ENCODE measurements around the gene NIP7. TPM values are rescaled to one million over a fixed set of nuclear protein-coding genes. Genes with fewer than 3 reads are reported as not detected.

The NIP7 gene
- total RNA-seq, 4 donors from 2014 or later = 1.8 to 17.3 (median 8.9) TPM

DNA sequence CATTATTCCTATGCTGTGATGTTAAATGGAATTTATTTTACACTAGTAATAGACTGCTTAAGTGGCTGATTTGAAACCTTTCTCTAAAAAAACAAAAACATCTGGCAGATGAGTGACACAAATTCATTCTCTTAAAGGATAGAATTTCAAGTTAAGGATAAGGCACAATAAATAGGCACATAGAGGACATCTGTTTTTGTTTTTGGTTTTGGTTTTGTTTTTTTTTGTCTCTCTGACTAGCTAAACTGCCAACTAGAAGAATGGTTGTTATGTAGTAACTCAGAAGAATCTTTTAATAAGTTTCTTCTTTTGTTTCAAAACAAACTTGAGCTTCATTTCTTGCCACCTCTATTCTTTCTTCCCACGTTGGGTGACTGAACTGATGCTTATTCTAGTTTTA is 33.5 kb upstream of the NIP7 start:
- Histone ChIP-seq H3K27me3 (no peaks in the 10 kb centered on the region), H3K36me3 (peaks cover 0 to 9% (median under 1%) of the 10 kb centered on the region in 4 donors), H3K4me1 (peaks cover 0 to 6% (median 3%) of the 10 kb centered on the region in 4 donors), H3K27ac (no peak overlapping the region), H3K4me3 (no peak overlapping the region), H3K9me3 (no peaks in the 10 kb centered on the region)
- intact Hi-C loops (cut with DNase I; ENCODE audit: low total_unique reads) (no loop called here), in situ Hi-C loops (cut with MboI; ENCODE audit: low pct_ligation_motif_present in 1 of 4, low pct_unique_long_range_greater_than_20kb in 1 of 4, low sequenced_read_pairs in 3 of 4) (no loop called here)
- 70 to 91% methylated on average over 1 of the region's 1 CpG for WGBS, 2 donors (ENCODE audit: low coverage in 1 of 2)
- TF ChIP-seq, protein P1, sequence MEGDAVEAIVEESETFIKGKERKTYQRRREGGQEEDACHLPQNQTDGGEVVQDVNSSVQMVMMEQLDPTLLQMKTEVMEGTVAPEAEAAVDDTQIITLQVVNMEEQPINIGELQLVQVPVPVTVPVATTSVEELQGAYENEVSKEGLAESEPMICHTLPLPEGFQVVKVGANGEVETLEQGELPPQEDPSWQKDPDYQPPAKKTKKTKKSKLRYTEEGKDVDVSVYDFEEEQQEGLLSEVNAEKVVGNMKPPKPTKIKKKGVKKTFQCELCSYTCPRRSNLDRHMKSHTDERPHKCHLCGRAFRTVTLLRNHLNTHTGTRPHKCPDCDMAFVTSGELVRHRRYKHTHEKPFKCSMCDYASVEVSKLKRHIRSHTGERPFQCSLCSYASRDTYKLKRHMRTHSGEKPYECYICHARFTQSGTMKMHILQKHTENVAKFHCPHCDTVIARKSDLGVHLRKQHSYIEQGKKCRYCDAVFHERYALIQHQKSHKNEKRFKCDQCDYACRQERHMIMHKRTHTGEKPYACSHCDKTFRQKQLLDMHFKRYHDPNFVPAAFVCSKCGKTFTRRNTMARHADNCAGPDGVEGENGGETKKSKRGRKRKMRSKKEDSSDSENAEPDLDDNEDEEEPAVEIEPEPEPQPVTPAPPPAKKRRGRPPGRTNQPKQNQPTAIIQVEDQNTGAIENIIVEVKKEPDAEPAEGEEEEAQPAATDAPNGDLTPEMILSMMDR (IDR thresholded peaks at IDR 0.05) = no peak
- TF ChIP-seq POLR2A (IDR thresholded peaks at IDR 0.05) (no peak), EP300 (IDR thresholded peaks at IDR 0.05; ENCODE audit: low read depth) (no peak), POLR2AphosphoS5 (IDR thresholded peaks at IDR 0.05) (no peak)
- DNase-seq = no peak

DNA sequence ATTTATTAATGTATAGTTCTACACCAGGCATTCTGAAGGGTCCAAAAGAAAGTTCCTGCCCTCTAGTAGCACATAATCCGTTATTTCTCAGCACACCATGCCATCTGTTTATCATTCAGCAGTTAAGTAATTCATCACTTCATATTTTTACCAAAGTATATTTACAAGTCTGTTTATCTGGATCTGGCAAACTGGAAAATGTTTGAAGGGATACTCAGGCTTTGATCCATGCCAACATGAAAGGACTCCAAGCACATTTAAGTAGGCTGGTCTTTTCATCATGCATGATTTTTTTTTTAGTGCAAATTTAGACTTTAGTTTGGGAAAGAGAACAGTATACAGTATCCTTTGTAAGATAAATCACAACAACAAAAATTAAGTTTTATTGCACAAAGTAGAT is 32.5 kb upstream of the NIP7 start:
- WGBS, 2 donors (ENCODE audit: low coverage in 1 of 2) = 64 to 90% methylated on average over 1 of the region's 1 CpG
- Histone ChIP-seq H3K27ac (no peak overlapping the region), H3K4me1 (peaks cover 2 to 7% (median 5%) of the 10 kb centered on the region in 4 donors), H3K27me3 (no peaks in the 10 kb centered on the region), H3K4me3 (no peak overlapping the region), H3K36me3 (peaks cover 0 to 4% (median 0%) of the 10 kb centered on the region in 4 donors), H3K9me3 (no peaks in the 10 kb centered on the region)
- TF ChIP-seq POLR2A (IDR thresholded peaks at IDR 0.05) (no peak), POLR2AphosphoS5 (IDR thresholded peaks at IDR 0.05) (no peak), EP300 (IDR thresholded peaks at IDR 0.05; ENCODE audit: low read depth) (no peak)
- TF ChIP-seq, protein P1 (IDR thresholded peaks at IDR 0.05) = no peak
- DNase-seq = no peak
- intact Hi-C loops (cut with DNase I; ENCODE audit: low total_unique reads) = no loop called here
- in situ Hi-C loops (cut with MboI; ENCODE audit: low pct_ligation_motif_present in 1 of 4, low pct_unique_long_range_greater_than_20kb in 1 of 4, low sequenced_read_pairs in 3 of 4) = no loop called here

DNA sequence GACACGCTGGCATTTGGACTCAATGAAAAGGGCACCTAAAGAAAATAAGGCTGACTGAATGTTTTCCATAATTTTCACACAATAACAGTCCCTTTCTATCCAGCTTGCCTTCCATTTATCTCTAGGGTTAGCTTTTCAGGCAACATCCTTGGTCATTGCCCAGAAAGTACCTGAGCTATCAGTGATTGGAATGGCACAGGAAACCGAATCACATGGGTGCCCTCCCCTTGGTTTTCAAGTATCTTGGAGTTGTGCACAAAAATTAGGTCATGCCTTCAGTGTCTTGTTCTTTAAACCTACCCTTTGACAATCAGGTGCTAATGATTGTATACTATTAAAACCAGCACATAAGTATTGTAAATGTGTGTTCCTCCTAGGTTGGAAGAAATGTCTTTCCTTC is 31.7 kb upstream of the NIP7 start:
- Histone ChIP-seq H3K27ac (no peak overlapping the region), H3K27me3 (no peaks in the 10 kb centered on the region), H3K4me1 (peaks cover 10 to 15% (median 13%) of the 10 kb centered on the region in 4 donors), H3K4me3 (no peak overlapping the region), H3K9me3 (no peaks in the 10 kb centered on the region), H3K36me3 (peaks cover 0 to 4% (median 0%) of the 10 kb centered on the region in 4 donors)
- no peak for DNase-seq
- TF ChIP-seq POLR2A (IDR thresholded peaks at IDR 0.05) = no peak
- no peak for TF ChIP-seq POLR2AphosphoS5 (IDR thresholded peaks at IDR 0.05)
- TF ChIP-seq, protein P1 (IDR thresholded peaks at IDR 0.05) = no peak
- no peak for TF ChIP-seq EP300 (IDR thresholded peaks at IDR 0.05; ENCODE audit: low read depth)
- intact Hi-C loops (cut with DNase I; ENCODE audit: low total_unique reads) (no loop called here), in situ Hi-C loops (cut with MboI; ENCODE audit: low pct_ligation_motif_present in 1 of 4, low pct_unique_long_range_greater_than_20kb in 1 of 4, low sequenced_read_pairs in 3 of 4) (no loop called here)
- WGBS, 2 donors (ENCODE audit: low coverage in 1 of 2) = 94 to 100% methylated on average over 1 to 2 of the region's 2 CpGs

DNA sequence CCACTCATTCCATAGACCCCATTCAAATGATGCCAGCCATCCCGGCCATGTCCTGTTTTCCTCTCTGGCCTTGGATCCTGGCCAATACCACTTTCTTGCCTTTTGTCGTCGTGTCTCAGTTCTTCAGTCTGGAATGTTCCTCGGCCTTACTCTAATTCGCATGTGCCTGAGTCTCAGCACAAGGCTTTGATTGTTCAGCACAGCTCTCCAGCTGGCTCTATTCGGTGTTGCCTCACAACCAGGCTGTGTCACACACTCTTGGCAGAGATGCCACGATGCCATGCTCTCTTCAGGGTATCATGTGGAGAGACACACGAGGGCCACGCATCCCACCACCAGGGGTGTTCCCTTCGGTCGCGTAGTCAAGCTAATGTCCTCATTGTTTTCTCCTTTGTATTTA is 30.3 kb upstream of the NIP7 start:
- H3K4me1 ChIP-seq = peaks cover 11 to 21% (median 14%) of the 10 kb centered on the region in 4 donors
- H3K27ac ChIP-seq = no peak overlapping the region
- TF ChIP-seq POLR2AphosphoS5 (IDR thresholded peaks at IDR 0.05) (peak in 1 of 3 donors; percentile 6), POLR2A (IDR thresholded peaks at IDR 0.05) (no peak), EP300 (IDR thresholded peaks at IDR 0.05; ENCODE audit: low read depth) (no peak)
- TF ChIP-seq, protein P1 (IDR thresholded peaks at IDR 0.05) = no peak
- WGBS, 2 donors (ENCODE audit: low coverage in 1 of 2) = 87 to 96% methylated on average over 6 to 12 of the region's 12 CpGs
- DNase-seq = no peak
- no peaks in the 10 kb centered on the region for H3K9me3 ChIP-seq
- peaks cover 0 to 3% (median 0%) of the 10 kb centered on the region in 4 donors for H3K36me3 ChIP-seq
- in situ Hi-C loops (cut with MboI; ENCODE audit: low pct_ligation_motif_present in 1 of 4, low pct_unique_long_range_greater_than_20kb in 1 of 4, low sequenced_read_pairs in 3 of 4) = no loop called here
- intact Hi-C loops (cut with DNase I; ENCODE audit: low total_unique reads) = no loop called here
- no peak overlapping the region for H3K4me3 ChIP-seq
- no peaks in the 10 kb centered on the region for H3K27me3 ChIP-seq
